ENCODE results near the gene GRWD1. TPM values are rescaled to one million over a fixed set of nuclear protein-coding genes. Genes with fewer than 3 reads are reported as not detected.

The GRWD1 gene
- total and polyA plus RNA-seq, 4 donors, result 10.5 to 29.9 (median 22.7) TPM

DNA sequence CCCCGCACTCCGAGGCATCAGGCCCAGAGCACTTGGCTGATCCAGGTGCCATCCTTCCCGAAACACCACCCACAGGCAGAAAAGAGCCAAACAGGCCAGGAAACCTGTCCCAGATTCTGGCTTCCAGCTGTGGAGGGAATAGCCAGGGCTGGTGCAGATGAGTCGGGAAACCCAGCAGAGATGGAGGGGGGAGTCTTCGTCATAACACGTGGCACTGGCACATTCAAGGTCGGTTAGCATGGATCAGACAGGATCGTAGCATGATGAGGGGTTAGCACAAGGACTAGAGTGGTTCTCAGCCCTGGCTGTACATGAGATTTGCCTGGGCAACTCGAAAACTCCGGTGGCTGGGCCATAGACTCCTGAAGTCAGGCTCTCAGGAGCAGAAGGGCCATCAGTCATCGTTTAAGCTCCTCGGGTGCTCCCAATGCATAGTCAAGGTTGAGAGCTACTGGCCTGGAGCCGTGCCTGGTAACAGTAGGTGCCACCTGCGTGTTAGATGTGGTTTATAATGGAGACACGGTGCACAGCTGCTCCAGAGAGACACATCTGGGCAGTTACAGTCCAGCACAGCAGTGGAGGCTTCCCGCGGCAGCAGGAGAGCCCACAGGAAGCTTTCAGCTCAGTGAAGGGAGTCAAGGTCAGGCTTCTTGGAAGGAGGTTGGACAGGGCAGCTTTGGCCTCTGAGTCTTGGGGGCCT is 29.7 kb downstream of the GRWD1 start:
- WGBS (ENCODE audit: insufficient coverage), result 83% methylated on average over 16 of the region's 17 CpGs

DNA sequence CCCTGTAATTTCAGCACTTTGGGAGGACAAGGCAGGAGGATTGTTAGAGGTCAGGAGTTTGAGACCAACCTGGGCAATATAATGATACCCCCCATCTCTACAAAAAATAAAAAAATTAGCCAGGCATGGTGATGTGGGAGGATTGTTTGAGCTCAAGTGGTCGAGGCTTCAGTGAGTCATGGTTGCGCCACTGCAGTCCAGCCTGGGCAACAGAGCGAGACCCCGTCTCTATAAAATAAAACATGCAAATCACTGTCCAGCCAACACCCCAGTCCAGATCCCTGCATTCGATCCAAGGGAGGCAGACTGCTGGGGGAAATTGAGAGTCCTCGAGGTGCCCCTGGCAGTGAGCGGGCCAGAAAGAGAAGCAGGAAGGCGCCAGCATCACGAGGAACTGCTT is 30.4 kb downstream of the GRWD1 start:
- Histone ChIP-seq H3K36me3 (ENCODE audit: control insufficient read depth, insufficient read depth, low read length) (peaks cover 89% of the 10 kb centered on the region), H3K4me3 (ENCODE audit: low read depth, low read length) (no peak overlapping the region), H3K4me1 (ENCODE audit: control insufficient read depth, insufficient read depth, low read length) (peaks cover 16% of the 10 kb centered on the region), H3K27me3 (ENCODE audit: control insufficient read depth, insufficient read depth, low read length) (no peaks in the 10 kb centered on the region), H3K9me3 (ENCODE audit: control insufficient read depth, insufficient read depth, low read length) (no peaks in the 10 kb centered on the region), H3K27ac (ENCODE audit: low read depth, low read length) (no peak overlapping the region)
- DNase-seq (ENCODE audit: low read depth in 4 of 6, low spot score in 6 of 6), result no peak
- WGBS (ENCODE audit: insufficient coverage), result 100% methylated on average over 2 of the region's 9 CpGs

More for the DNA sequence above, 29.7 kb downstream of the GRWD1 start:
- peaks cover 93% of the 10 kb centered on the region for H3K36me3 ChIP-seq (ENCODE audit: control insufficient read depth, insufficient read depth, low read length)
- no peaks in the 10 kb centered on the region for H3K27me3 ChIP-seq (ENCODE audit: control insufficient read depth, insufficient read depth, low read length)
- DNase-seq (ENCODE audit: low read depth in 4 of 6, low spot score in 6 of 6), result no peak
- H3K4me1 ChIP-seq (ENCODE audit: control insufficient read depth, insufficient read depth, low read length), result peaks cover 16% of the 10 kb centered on the region
- H3K9me3 ChIP-seq (ENCODE audit: control insufficient read depth, insufficient read depth, low read length), result no peaks in the 10 kb centered on the region
- no peak overlapping the region for H3K27ac ChIP-seq (ENCODE audit: low read depth, low read length)
- no peak overlapping the region for H3K4me3 ChIP-seq (ENCODE audit: low read depth, low read length)

DNA sequence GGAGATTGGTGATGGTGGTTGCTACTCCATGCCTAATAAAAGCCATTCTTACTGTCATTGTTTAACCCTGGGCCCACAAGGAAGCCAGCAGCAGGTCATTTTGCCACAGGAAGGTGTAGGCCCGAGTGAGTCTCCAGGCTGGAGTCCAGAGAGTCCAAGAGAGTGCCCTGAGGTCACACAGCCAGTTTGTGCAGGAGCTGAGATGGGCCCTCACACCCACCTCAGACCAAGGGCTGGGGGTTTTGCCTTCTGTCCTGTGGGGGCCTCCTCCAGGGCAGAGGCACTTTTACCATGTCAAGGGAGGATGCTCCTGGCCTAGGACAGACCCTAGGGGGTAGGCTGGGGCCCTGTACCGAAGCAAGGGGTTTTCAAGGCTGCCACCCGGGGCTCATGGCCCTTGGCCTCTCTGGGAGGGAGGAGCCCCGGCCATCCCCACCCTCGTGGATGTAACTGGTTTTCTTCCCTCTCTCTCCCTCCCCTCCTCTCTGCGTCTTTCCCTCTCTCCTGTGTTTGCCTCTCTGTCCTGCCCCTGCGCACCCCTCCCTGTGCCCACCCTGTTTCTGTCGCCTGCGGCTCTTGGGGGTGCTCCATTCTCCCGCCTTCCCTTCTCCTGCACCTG is 31.4 kb downstream of the GRWD1 start:
- Histone ChIP-seq H3K4me3 (ENCODE audit: low read depth, low read length) (no peak overlapping the region), H3K27me3 (ENCODE audit: control insufficient read depth, insufficient read depth, low read length) (no peaks in the 10 kb centered on the region), H3K4me1 (ENCODE audit: control insufficient read depth, insufficient read depth, low read length) (peaks cover 23% of the 10 kb centered on the region), H3K27ac (ENCODE audit: low read depth, low read length) (no peak overlapping the region), H3K9me3 (ENCODE audit: control insufficient read depth, insufficient read depth, low read length) (no peaks in the 10 kb centered on the region), H3K36me3 (ENCODE audit: control insufficient read depth, insufficient read depth, low read length) (peaks cover 79% of the 10 kb centered on the region)
- no peak for DNase-seq (ENCODE audit: low read depth in 4 of 6, low spot score in 6 of 6)
- WGBS (ENCODE audit: insufficient coverage), result 74% methylated on average over 8 of the region's 10 CpGs

- 77% methylated on average over 7 of the region's 22 CpGs for WGBS (ENCODE audit: insufficient coverage)
- Histone ChIP-seq H3K36me3 (ENCODE audit: control insufficient read depth, insufficient read depth, low read length) (peaks cover 76% of the 10 kb centered on the region), H3K9me3 (ENCODE audit: control insufficient read depth, insufficient read depth, low read length) (no peaks in the 10 kb centered on the region), H3K27me3 (ENCODE audit: control insufficient read depth, insufficient read depth, low read length) (no peaks in the 10 kb centered on the region), H3K4me1 (ENCODE audit: control insufficient read depth, insufficient read depth, low read length) (peaks cover 23% of the 10 kb centered on the region), H3K4me3 (ENCODE audit: low read depth, low read length) (no peak overlapping the region), H3K27ac (ENCODE audit: low read depth, low read length) (no peak overlapping the region)
- DNase-seq (ENCODE audit: low read depth in 4 of 6, low spot score in 6 of 6), result no peak
Observed at GRCh38 chr19:48477698-48478338, 32.0 kb downstream of the GRWD1 start.

GRCh38 chr19:48478339-48479256 is 32.8 kb downstream of the GRWD1 start:
- H3K27ac ChIP-seq (ENCODE audit: low read depth, low read length), result no peak overlapping the region
- no peak overlapping the region for H3K4me3 ChIP-seq (ENCODE audit: low read depth, low read length)
- H3K9me3 ChIP-seq (ENCODE audit: control insufficient read depth, insufficient read depth, low read length), result no peaks in the 10 kb centered on the region
- WGBS (ENCODE audit: insufficient coverage), result 72% methylated on average over 19 of the region's 29 CpGs
- peaks cover 23% of the 10 kb centered on the region for H3K4me1 ChIP-seq (ENCODE audit: control insufficient read depth, insufficient read depth, low read length)
- DNase-seq (ENCODE audit: low read depth in 4 of 6, low spot score in 6 of 6), result no peak
- no peaks in the 10 kb centered on the region for H3K27me3 ChIP-seq (ENCODE audit: control insufficient read depth, insufficient read depth, low read length)
- peaks cover 69% of the 10 kb centered on the region for H3K36me3 ChIP-seq (ENCODE audit: control insufficient read depth, insufficient read depth, low read length)

DNA sequence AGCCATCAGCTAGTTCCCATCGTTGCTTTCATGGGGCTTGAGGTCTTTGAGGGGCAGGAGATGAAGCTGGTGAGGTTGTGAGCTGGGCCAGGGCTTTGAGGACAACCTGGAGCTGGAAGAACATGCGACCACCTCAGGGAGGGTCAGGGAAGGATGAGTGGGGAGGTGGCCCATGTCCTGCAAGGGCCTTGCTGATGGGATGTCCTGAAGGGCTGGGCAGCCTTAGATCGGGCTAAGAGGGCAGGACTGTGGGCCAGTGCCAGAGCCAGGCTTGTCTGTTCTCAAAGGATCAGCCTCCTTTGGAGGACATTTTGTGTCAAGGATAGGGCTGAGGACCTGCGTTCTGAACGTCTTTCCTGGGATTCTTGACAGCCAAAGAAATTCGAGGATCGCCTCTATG is 33.9 kb downstream of the GRWD1 start:
- Histone ChIP-seq H3K4me3 (ENCODE audit: low read depth, low read length) (peak overlapping the region; percentile 58), H3K27ac (ENCODE audit: low read depth, low read length) (peak overlapping the region; percentile 89), H3K27me3 (ENCODE audit: control insufficient read depth, insufficient read depth, low read length) (no peaks in the 10 kb centered on the region), H3K4me1 (ENCODE audit: control insufficient read depth, insufficient read depth, low read length) (peaks cover 23% of the 10 kb centered on the region), H3K9me3 (ENCODE audit: control insufficient read depth, insufficient read depth, low read length) (no peaks in the 10 kb centered on the region), H3K36me3 (ENCODE audit: control insufficient read depth, insufficient read depth, low read length) (peaks cover 60% of the 10 kb centered on the region)
- 81% methylated on average over 7 of the region's 7 CpGs for WGBS (ENCODE audit: insufficient coverage)
- no peak for DNase-seq (ENCODE audit: low read depth in 4 of 6, low spot score in 6 of 6)

DNA sequence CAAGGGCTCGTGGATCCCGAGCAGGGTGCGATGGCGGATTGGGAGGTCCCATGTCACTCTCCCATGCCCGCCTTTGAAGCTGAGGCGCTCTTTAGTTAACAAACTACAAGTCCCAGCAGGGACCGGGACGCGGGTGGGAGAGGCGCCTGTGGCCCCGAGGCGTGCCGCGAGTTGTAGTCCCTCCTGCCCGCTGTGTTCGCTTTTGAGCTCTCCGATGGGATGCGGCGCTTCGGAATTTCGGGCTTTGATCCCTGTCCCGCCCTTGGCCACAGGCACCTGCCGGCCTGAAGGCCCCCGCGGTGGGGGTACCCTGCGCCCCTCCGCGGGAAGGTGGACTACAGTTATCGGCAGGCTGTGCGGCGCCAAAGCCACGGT is 34.4 kb downstream of the GRWD1 start:
- H3K27me3 ChIP-seq (ENCODE audit: control insufficient read depth, insufficient read depth, low read length), result no peaks in the 10 kb centered on the region
- H3K36me3 ChIP-seq (ENCODE audit: control insufficient read depth, insufficient read depth, low read length), result peaks cover 60% of the 10 kb centered on the region
- WGBS (ENCODE audit: insufficient coverage), result 16% methylated on average over 30 of the region's 32 CpGs
- peaks cover 23% of the 10 kb centered on the region for H3K4me1 ChIP-seq (ENCODE audit: control insufficient read depth, insufficient read depth, low read length)
- peak in 4 of 6 donors; percentile 41 to 81 (median 54) for DNase-seq (ENCODE audit: low read depth in 4 of 6, low spot score in 6 of 6)
- peak overlapping the region; percentile 58 for H3K4me3 ChIP-seq (ENCODE audit: low read depth, low read length)
- no peaks in the 10 kb centered on the region for H3K9me3 ChIP-seq (ENCODE audit: control insufficient read depth, insufficient read depth, low read length)
- H3K27ac ChIP-seq (ENCODE audit: low read depth, low read length), result peak overlapping the region; percentile 89

DNA sequence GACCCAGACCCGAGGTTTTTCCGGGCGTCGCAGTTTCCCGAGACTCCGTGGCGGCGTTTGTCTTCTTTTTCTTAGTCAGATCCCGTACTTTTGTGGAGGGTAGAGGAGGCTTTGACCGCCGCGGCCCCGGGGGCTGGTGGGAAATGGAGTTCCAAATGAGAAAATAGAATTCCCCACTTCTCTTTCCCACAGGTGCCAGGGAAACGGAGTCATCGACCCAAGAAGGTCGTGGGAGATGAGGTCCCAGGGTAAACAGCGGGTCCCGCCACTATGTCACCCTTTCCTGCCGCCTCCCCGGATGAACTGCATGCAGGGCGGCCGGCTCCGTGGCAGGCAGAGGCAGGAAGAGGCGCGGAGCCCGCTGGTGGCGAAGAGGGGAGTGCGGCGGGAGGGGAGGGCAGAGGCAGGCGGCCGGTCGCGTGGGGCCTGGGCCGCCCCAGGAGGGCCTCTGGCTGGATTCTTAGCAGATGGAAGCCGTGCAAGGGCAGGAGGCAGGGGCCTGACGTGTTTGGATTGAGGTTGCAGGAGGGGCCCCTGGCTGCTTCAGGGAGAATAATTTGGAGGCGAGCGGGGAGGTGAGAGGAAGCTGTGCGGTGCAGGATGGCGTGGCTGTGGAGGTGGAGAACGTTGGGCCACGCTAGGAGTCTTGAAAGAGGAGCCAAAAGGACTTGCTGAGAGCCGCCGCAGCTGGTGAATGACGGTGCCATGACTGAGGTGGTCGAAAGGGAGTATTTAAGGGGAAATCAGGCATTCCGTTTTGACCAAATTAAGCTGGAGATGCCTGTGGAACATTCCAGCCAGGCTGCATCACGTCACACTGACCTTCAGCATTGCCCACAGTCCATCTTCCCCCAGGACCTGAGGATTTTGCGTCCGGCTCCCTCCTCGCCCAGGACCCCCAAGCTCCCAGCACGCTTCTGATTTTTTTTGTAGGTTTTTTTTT is 35.0 kb downstream of the GRWD1 start:
- no peaks in the 10 kb centered on the region for H3K9me3 ChIP-seq (ENCODE audit: control insufficient read depth, insufficient read depth, low read length)
- no peaks in the 10 kb centered on the region for H3K27me3 ChIP-seq (ENCODE audit: control insufficient read depth, insufficient read depth, low read length)
- peak in 4 of 6 donors; percentile 37 to 76 (median 55) for DNase-seq (ENCODE audit: low read depth in 4 of 6, low spot score in 6 of 6)
- WGBS (ENCODE audit: insufficient coverage), result 12% methylated on average over 38 of the region's 52 CpGs
- peaks cover 23% of the 10 kb centered on the region for H3K4me1 ChIP-seq (ENCODE audit: control insufficient read depth, insufficient read depth, low read length)
- peaks cover 55% of the 10 kb centered on the region for H3K36me3 ChIP-seq (ENCODE audit: control insufficient read depth, insufficient read depth, low read length)
- H3K4me3 ChIP-seq (ENCODE audit: low read depth, low read length), result peak overlapping the region; percentile 58
- peak overlapping the region; percentile 89 for H3K27ac ChIP-seq (ENCODE audit: low read depth, low read length)

Measured in spinal cord (tissue), 10 donors.